Left ventricle myocardium inferior (tissue), 1 donor: ENCODE data around the gene MEF2A. TPM values are rescaled to one million over a fixed set of nuclear protein-coding genes. Genes with fewer than 3 reads are reported as not detected.

Experiments used
- DNase-seq: peaks from one replicate; pipeline ENCODE4 v3.0.0-alpha.2; 2020
- H3K27ac ChIP-seq: fragments of 200-600 bp; replicated peaks from 2 replicates; pipeline ENCODE4 v1.8.0; 2021
- H3K27me3 ChIP-seq: fragments of 200-600 bp; 2 replicates; pipeline ENCODE4 v1.8.0; 2021; ENCODE audit warnings: low read depth
- H3K36me3 ChIP-seq: fragments of 200-600 bp; 2 replicates; pipeline ENCODE4 v1.8.0; 2021
- H3K4me1 ChIP-seq: fragments of 200-600 bp; 2 replicates; pipeline ENCODE4 v1.8.0; 2021
- H3K4me3 ChIP-seq: fragments of 200-600 bp; 2 replicates; pipeline ENCODE4 v1.8.0; 2021; ENCODE audit warnings: mild to moderate bottlenecking, moderate library complexity
- H3K9me3 ChIP-seq: fragments of 200-600 bp; replicated peaks from 2 replicates; pipeline ENCODE4 v1.8.0; 2021
- intact Hi-C: fragments of 100-400 bp; cut with micrococcal nuclease; formaldehyde crosslinking; loops from one replicate; pipeline ENCODE4 v1.11.0; 2022
- total RNA-seq: library from RNA; stranded (reverse); fragmentation: NEBNext Ultra II Directional; extraction: Animal tissue kit (Norgen Biotek cat#: 25700); gene quantifications from one replicate; pipeline ENCODE4 v1.2.1, GENCODE V29; 2021
- TF ChIP-seq, protein P1 (sequence below): fragments of 200-600 bp; IDR thresholded peaks from 2 replicates; pipeline ENCODE4 v1.8.0; 2021; ENCODE audit warnings: antibody characterized with exemption, mild to moderate bottlenecking, borderline replicate concordance
- donor health status: DM: no; HTN: yes; CAD: no; lungs with severe emphysema.

Gene MEF2A
- total RNA-seq, 1 donor from 2014 or later = 152 TPM

DNA sequence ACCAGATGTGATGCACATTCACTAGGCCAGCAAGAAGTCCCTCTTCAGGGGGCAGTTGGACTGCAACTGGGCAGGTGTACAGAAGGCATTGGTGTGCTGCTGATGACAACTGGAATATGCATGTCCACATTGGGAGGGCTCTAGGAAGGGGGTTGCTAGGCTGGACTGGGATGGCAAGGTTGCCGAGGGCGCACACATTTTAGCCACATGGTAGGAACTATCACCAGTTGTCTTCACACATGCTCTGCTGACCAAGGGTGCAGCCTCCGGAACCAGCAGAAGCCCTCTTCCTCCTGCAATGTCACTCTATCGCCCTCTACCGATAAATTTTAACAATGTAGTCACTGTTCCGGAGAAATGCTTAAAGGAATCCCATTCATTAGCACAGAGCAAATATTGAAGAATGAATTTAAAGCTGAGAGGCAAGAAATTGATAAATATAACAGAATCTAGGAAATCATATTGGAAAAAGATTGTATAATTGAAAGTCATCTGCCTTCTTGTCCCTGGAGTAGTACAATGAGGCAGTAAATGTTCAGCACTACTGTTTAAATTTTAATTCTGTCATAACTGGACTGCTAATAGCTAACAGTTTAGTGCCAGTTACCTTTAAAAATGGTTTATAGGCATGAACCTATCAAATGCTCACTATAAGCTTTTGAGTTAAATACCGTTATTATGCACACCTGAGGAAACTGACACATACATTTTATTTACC lies 190.1 kb downstream of the MEF2A start:
- Histone ChIP-seq H3K4me3 (no peak overlapping the region), H3K9me3 (no peaks in the 10 kb centered on the region), H3K4me1 (no peaks in the 10 kb centered on the region), H3K36me3 (no peaks in the 10 kb centered on the region), H3K27me3 (no peaks in the 10 kb centered on the region), H3K27ac (no peak overlapping the region)
- intact Hi-C loops = loop anchor here (10.0 kb wide), 1 partner anchor 471 kb away; no protein-coding TSS in a partner anchor
- no peak for DNase-seq
- TF ChIP-seq, protein P1, sequence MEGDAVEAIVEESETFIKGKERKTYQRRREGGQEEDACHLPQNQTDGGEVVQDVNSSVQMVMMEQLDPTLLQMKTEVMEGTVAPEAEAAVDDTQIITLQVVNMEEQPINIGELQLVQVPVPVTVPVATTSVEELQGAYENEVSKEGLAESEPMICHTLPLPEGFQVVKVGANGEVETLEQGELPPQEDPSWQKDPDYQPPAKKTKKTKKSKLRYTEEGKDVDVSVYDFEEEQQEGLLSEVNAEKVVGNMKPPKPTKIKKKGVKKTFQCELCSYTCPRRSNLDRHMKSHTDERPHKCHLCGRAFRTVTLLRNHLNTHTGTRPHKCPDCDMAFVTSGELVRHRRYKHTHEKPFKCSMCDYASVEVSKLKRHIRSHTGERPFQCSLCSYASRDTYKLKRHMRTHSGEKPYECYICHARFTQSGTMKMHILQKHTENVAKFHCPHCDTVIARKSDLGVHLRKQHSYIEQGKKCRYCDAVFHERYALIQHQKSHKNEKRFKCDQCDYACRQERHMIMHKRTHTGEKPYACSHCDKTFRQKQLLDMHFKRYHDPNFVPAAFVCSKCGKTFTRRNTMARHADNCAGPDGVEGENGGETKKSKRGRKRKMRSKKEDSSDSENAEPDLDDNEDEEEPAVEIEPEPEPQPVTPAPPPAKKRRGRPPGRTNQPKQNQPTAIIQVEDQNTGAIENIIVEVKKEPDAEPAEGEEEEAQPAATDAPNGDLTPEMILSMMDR = peak; percentile 93

DNA sequence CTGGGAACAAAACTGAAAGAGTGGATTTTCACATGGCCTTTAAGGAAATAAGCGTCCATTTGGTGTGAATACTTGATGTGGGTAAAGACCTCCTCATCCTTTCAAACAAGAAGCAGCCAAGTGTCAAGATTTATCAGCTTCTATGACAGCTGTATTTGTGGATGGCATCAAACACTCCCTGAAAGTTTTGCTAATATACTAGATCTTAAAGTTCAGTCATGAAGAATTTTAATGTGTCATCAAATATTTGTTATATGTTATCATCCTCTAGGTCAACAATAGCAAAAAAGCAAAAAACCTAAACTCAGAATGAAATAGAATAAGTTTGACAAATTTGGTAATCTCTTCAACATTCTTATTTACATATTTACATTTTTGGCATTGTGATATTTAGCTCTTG lies 196.5 kb downstream of the MEF2A start:
- TF ChIP-seq, protein P1 = no peak
- intact Hi-C loops = no loop called here
- Histone ChIP-seq H3K9me3 (no peaks in the 10 kb centered on the region), H3K4me1 (no peaks in the 10 kb centered on the region), H3K27ac (no peak overlapping the region), H3K27me3 (no peaks in the 10 kb centered on the region), H3K36me3 (no peaks in the 10 kb centered on the region), H3K4me3 (no peak overlapping the region)
- no peak for DNase-seq

DNA sequence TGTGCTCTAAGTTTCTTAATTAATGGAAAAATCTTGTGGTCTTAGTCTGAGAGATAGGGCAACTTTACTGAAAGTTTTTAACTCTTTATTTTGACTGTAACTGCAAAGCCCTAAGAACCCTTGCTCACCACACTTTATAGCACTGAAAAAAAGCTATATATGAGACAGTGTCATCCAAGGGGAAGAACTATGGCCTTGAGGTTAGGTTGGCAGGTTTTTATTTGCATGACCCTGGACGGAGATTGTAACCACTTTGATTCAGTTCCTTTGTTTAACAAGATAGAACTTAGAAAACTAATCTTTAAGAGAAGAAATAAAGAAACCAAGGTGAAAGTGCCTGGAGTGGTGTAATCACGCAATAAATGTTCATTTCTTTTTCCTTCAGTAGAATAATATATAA lies 198.0 kb downstream of the MEF2A start:
- DNase-seq = no peak
- no peaks in the 10 kb centered on the region for H3K4me1 ChIP-seq
- intact Hi-C loops = no loop called here
- no peaks in the 10 kb centered on the region for H3K9me3 ChIP-seq
- no peaks in the 10 kb centered on the region for H3K36me3 ChIP-seq
- TF ChIP-seq, protein P1 = no peak
- H3K4me3 ChIP-seq = no peak overlapping the region
- H3K27ac ChIP-seq = no peak overlapping the region
- H3K27me3 ChIP-seq = no peaks in the 10 kb centered on the region

DNA sequence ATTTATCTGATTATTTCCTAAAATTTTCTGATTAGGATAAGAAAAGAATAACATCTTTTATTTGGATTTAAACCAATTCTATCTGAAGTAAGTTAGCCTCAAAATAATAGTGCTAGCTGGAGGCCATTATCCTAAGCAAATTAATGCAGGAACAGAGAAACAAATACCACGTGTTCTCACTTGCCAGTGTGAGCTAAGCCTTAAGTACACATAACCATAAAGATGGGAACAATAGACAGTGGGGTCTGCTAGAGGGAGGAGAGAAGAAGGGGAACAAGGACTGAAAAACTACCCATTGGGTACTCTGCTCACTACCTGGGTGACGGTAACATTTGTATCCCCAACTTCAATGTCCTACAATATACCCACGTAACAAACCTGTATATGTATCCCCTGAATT lies 198.7 kb downstream of the MEF2A start:
- intact Hi-C loops = no loop called here
- TF ChIP-seq, protein P1 = no peak
- no peaks in the 10 kb centered on the region for H3K4me1 ChIP-seq
- H3K36me3 ChIP-seq = no peaks in the 10 kb centered on the region
- no peaks in the 10 kb centered on the region for H3K9me3 ChIP-seq
- DNase-seq = no peak
- H3K27me3 ChIP-seq = no peaks in the 10 kb centered on the region
- H3K27ac ChIP-seq = no peak overlapping the region
- no peak overlapping the region for H3K4me3 ChIP-seq

Other genes with a start within 250 kb of the MEF2A start
- gene LYSMD4, start 167.5 kb downstream of the MEF2A start, total RNA-seq = 9.8 TPM